ENCODE data around the gene TMPRSS4.
"Not testable (repeated sequence)": the region's sequence is repeated elsewhere in the genome, so short reads cannot be mapped to it uniquely, and the experiment has no call there.

The TMPRSS4 gene

GRCh38 chr11:118056806-118057205, 20.1 kb upstream of the TMPRSS4 start:
- no peak for DNase-seq

DNA sequence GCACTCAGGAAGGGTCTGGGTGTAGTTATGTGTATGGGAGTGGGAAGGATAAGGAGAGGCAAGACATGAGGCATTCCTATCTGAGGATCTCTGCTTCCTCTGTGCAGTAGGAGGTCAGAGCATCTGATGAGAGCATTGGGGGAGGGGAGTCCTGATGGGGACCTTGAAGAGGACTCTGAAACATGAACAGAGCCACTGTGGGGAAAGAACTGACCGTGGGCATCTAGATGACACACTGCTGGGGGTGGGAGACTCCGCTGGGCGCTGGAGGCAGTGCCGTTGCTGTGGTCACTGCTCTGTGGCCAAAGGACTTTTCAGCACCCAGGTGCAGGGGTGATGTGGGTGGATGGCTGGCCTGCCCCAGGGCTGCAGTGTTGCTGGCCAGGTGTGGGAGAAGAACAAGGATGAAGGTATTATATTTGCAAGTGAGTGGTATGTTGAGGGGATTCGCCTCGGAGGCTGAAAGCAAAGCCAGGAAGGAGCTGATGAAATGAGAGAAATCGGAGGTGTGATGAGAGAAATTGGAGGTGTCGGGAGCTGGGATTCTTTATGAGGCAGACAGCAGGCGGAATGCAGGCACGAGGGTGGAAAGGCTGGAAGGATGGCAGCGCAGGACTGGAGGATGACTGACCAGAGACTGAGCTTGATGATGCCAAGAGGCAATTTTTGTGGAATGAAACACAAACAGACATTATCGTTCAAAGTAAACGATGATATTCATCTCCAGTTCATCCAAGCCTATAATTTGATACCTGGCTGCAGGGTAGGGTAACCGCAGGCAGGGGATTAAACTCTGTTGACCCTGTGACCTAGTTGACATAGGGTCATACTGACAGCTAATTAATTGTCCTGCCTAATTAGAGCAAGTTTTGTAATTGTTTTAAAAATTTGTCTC, 19.4 kb upstream of the TMPRSS4 start:
- no peak for DNase-seq

- peak; percentile 78 for DNase-seq
Observed at GRCh38 chr11:118058311-118059245, 18.3 kb upstream of the TMPRSS4 start.

DNA sequence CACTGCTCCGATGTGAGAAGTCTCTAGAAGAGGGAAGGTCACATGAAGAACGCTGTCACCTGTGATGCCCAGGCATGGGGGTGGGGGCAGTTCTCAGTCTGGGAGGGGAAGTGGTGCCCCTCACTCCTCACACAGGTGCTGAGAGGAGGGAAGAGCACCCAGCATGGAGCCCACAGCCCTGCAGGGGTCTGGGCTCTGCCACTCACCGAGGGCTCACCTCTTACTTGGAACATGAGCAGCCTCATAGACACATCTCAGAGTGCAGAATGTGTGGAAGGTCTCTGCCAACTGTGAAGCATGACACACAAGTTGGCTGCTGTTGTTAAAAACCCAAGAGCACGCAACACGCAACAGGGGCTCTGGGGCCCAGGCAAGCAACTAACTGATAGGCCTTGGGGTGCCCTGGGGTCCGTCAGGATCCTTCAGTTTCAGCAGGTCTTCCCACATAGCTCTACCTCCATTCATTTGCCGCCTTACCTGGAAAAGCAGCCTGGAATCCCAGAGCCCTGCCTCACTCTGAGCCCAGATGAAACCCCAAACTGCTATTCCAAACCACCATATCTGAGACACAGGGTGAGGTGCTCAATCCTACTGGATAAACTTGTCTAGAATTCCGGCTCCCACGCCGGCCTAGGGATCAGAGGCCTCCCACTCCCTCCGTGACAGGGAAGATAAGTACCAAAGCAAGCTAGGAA, 17.5 kb upstream of the TMPRSS4 start:
- no peak for DNase-seq

GRCh38 chr11:118060081-118060661, 16.7 kb upstream of the TMPRSS4 start:
- DNase-seq: peak; percentile 86

GRCh38 chr11:118060869-118061268, 16.0 kb upstream of the TMPRSS4 start:
- DNase-seq: peak; percentile 61

DNA sequence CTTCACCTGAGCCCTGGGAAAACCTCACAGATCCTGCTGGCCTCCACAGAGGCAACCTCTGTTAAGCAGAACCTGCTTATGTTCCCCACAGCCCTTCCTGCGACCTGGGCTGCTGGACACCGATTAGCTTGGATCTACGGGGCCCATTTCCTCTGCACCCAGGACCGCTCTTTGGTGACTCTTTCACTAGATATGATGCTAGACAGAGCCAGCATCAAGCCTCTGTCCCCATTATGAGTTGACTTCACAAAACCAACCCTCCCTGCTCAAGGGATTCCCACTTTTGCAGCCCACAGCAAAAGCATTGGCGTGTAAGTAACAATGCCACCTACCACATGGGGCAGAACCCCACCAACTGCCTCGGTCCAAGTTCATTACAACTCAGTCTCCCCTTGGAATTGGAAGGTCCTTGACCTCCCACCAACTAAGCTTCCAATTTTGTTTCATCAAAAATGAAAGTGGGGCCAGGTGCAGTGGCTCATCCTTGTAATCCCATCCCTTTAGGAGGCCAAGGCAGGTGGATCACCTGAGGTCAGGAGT, 15.2 kb upstream of the TMPRSS4 start:
- no peak for DNase-seq

- DNase-seq: not testable (repeated sequence)
Observed at GRCh38 chr11:118062181-118062580, 14.7 kb upstream of the TMPRSS4 start.

DNA sequence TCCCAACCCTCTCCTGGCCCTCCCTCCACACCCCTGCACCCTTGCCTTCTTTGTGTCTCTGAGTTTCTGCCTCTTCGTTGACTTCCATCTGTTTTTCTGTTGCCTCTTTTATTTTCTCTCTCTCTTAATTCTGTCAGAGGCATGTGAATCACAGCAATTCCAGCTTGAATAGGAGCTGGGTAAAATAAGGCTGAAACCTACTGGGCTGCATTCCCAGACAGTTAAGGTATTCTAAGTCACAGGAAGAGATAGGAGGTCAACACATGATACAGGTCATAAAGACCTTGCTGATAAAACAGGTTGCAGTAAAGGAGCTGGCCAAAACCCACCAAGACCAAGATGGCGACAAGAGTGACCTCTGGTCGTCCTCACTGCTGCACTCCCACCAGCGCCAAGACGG, 14.2 kb upstream of the TMPRSS4 start:
- not testable (repeated sequence) for DNase-seq

DNA sequence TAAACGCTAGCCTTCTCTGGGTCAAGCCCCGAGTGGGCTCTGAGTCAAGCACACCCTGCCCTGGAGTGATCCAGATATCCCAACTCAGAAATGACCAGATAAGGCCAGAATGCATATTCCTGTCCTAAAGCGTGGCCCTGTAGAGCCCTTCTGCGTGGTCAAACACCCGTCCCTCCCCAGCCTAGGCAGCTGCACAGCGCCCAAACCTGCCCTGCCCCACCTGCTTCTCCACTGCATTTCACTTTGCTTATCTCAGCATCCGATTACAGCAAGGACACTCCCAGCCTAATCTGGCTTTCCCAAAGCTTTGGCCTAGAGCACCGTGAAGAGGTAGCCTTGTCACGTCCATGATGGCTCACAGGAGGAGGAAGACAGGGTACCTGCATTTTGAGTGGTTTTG, 11.9 kb upstream of the TMPRSS4 start:
- DNase-seq: no peak

GRCh38 chr11:118065384-118065783, 11.5 kb upstream of the TMPRSS4 start:
- DNase-seq: no peak

- DNase-seq: no peak
Observed at GRCh38 chr11:118067006-118067405, 9.9 kb upstream of the TMPRSS4 start.

- no peak for DNase-seq
Observed at GRCh38 chr11:118068206-118068944, 8.5 kb upstream of the TMPRSS4 start.

DNA sequence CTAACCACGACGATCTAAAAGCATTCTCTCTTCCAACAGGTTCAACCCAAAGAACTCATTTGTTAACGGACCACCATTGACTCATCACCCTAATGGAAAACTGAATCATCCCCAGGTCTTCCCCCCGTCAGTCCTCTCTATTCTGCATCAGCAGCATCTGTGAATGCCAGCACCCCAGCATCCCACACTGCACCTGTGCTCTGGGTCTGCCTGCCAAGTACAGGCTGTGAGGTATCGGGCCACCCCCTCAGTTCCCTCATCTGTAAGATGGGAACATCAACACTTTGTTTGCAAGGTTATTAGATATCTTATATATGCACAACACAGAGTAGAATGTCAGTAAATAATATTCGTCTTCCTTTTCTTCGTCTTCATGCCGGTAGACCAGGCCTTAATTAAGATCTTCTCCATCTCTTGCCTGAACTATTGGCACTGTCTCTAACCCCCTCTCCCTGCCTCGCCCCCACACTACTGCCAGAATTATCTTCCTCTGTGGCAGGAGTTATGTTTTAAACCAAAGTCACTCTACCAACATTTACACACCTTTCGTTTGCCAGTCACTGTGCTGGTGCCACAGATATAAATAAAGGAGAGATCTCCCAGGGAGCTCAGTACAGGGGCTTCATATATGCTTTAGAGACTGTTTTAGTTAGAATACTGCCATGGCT, 7.8 kb upstream of the TMPRSS4 start:
- DNase-seq: no peak

DNA sequence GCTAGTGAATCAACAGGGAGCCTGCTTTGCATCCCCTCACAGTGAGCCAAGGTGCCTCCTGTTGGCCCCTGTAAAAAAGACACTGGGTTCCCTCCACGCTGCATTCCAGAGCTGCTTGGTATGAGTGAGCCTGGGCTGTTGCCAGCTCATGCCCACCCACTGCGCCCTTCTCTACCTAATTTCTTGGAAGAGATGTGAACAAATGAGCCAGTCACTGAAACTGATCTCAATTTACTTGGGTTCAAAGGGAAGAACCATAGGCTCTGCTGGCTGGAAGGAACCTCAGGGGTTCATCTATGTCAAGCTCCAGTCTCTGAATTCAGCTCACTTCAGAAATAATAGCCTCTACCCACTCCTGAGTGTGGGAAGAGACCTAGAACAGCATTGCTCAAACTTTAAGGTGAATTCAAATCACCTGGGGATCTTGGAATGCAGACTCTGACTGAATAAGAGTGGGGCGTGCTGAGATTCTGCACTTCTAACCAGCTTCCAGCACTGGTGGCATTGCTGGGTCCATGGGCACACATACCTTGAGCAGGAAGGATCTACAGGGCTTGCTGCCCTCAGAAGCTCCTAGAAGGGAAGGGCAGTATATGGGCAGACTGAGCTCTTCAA, 5.4 kb upstream of the TMPRSS4 start:
- DNase-seq: no peak

- DNase-seq: no peak
Observed at GRCh38 chr11:118073554-118073953, 3.3 kb upstream of the TMPRSS4 start.

DNA sequence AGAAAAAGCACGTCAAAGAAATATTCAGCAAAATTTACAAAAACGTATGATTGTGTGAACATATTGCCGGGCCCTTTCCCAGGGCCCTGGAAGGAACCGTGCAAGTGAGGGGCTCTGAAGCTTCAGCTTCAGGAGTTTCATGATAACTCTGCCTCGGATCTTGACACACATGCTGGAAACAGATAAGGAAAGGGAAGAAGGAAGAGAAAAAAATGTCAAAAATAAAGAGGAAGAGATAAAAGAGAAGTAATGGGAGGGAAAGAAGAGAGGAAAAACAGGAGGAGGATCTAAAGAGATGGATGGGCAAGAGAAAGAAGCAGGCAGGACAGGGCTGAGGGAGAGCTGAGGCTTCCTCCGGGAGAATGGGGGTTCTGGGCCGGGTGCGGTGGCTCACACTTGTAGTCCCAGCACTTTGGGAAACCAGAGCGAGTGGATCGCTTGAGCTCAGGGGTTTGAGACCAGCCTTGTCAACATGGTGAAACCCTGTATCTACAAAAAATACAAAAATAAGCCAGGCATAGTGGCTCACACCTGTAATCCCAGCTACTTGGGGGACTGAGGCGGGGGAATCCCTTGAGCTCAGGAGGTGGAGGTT, 2.7 kb upstream of the TMPRSS4 start:
- no peak for DNase-seq

- no peak for DNase-seq
Observed at GRCh38 chr11:118074785-118075184, 2.1 kb upstream of the TMPRSS4 start.

DNA sequence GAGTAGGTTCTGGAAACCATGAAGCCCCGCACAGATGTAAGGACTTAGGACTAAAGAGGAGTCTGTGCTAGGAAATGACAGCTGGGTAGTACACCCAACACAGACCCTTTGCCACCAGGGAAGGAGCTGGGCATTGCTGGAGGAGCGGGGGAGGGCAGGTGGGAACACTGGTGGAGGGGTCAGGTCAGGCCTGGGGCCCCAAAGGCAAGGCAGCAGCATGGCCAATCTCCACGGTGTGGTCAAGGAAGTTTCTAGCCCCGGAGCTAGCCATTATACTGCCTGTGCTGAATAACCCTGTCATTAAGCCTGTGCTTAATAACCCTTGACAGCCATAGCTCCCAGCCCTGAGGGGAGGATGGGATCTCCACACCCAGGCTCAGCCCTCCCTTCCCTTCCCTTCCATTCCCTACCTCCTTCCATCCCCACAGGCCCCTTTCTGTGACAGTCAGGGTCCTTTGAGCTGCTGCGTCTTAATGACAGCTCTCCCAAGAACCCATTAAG, 2.1 kb downstream of the TMPRSS4 start:
- DNase-seq: no peak

DNA sequence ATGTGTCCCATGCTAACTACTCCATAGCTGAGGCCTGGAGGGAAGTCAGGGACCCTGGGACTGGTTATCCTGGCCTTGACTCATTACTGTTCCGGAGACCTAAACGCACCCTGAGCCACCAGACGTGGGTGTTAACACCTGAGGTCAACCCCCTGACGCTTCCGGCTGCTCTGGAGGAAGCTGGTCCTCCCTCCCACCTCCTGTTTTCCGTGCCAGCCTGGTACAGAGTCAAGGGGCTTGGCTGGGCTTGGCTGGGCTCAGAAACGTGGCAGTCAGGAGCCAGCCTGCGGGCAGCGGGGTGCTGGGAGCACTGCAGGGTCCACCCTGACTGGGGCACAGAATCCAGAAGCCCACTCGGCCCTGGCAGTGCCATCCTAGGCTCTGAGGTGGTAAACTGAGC, 2.6 kb downstream of the TMPRSS4 start:
- DNase-seq: no peak

All from RPMI8226 (cell line).